Heart left ventricle (tissue), 13 donors: ENCODE results near the gene CNPY4.

Source experiments
- CTCF ChIP-seq, 12 donors: fragments of 200-600 bp; sonication (generic) in 4 of 12; IDR thresholded peaks; one replicate each; pipeline versions ENCODE4 v1.5.0 to v1.8.0; 2018 to 2022; ENCODE audit warnings: antibody characterized with exemption in 12 of 12, mild to moderate bottlenecking in 5 of 12
- POLR2A ChIP-seq, 2 donors: fragments of 450-650 bp; IDR thresholded peaks; one replicate each; pipeline ENCODE4 v1.6.1; 2017; ENCODE audit warnings: antibody characterized with exemption in 2 of 2, mild to moderate bottlenecking in 2 of 2, moderate library complexity in 2 of 2
- donor health status: ischemic (EF 13 %, LVEDD 7.1; RV severe dilation, severe dysfunction).
- donor health status: DM: no; HTN: yes; CAD: no.
- donor health status: DM: no; HTN: no; CAD: no.
- donor health status: ischemic (EF 25% LVEDD 6.9; RV normal size, moderate dysfunction).
- donor health status: ischemic (EF 25% LVEDD 5.7; RV mildly dilated, moderate dysfunction).
- donor health status: ischemic (EF 35%, LVEDD 5.7; RV mildly dilated, moderate dysfunction).
- donor health status: nonischemic (EF 11% LVEDD 7.7; RV severe dilation, severe dysfunction).
- donor health status: DM: yes; HTN: yes; CAD: no.
- donor health status: PGD.
- donor health status: ischemic (EF 29% LVEDD 5.4; RV normal size, mild dysfunction).
- donor health status: nonischemic (EF 23%, LVEDD 6.1; RV moderate dilation, normal function).

- TF ChIP-seq CTCF (IDR thresholded peaks at IDR 0.05) (no peak), POLR2A (IDR thresholded peaks at IDR 0.05) (no peak)
These were observed 7.0 kb downstream of the CNPY4 start for GRCh38 chr7:100126239-100126930.
